Osteocyte (in vitro differentiated cells): ENCODE results near the gene NOS3. TPM values are rescaled to one million over a fixed set of nuclear protein-coding genes. Genes with fewer than 3 reads are reported as not detected.

Source experiments
- DNase-seq: peaks from one replicate; pipeline ENCODE4 v3.0.0; 2021; ENCODE audit warnings: mixed read lengths; ENCODE audit not compliant: unreplicated experiment; ENCODE audit errors: extremely low spot score
- H3K27ac Mint-ChIP-seq: one replicate; pipeline ENCODE4 v1.8.0; 2021; ENCODE audit warnings: mild to moderate bottlenecking, mixed read lengths; ENCODE audit not compliant: unreplicated experiment
- H3K27me3 Mint-ChIP-seq: one replicate; pipeline ENCODE4 v1.8.0; 2021; ENCODE audit warnings: mixed read lengths; ENCODE audit not compliant: unreplicated experiment
- H3K36me3 Mint-ChIP-seq: one replicate; pipeline ENCODE4 v1.8.0; 2021; ENCODE audit warnings: mixed read lengths; ENCODE audit not compliant: unreplicated experiment
- H3K4me1 Mint-ChIP-seq: one replicate; pipeline ENCODE4 v1.8.0; 2021; ENCODE audit warnings: mixed read lengths; ENCODE audit not compliant: unreplicated experiment
- H3K4me3 Mint-ChIP-seq: one replicate; pipeline ENCODE4 v1.8.0; 2021; ENCODE audit warnings: mild to moderate bottlenecking, moderate library complexity, mixed read lengths; ENCODE audit not compliant: unreplicated experiment
- H3K9me3 Mint-ChIP-seq: one replicate; pipeline ENCODE4 v1.8.0; 2021; ENCODE audit warnings: mixed read lengths; ENCODE audit not compliant: unreplicated experiment
- total RNA-seq: library from RNA; stranded (reverse); gene quantifications from 2 replicates; pipeline ENCODE4 v1.2.1, GENCODE V29; 2021
- TF ChIP-seq, protein P1 (sequence below): fragments of 200-600 bp; sonication (generic); IDR thresholded peaks from 2 replicates; pipeline ENCODE4 v1.5.0; 2021; ENCODE audit warnings: antibody characterized with exemption, mild to moderate bottlenecking, moderate library complexity

The NOS3 gene
- total RNA-seq, 1 donor from 2014 or later, result 0.73 TPM

GRCh38 chr7:151062399-151063211 lies 71.8 kb downstream of the NOS3 start:
- no peak for DNase-seq
- H3K4me3 Mint-ChIP-seq, result peak overlapping the region; percentile 89
- no peak overlapping the region for H3K27ac Mint-ChIP-seq
- H3K36me3 Mint-ChIP-seq, result peaks cover 6% of the 10 kb centered on the region
- peaks cover 42% of the 10 kb centered on the region for H3K4me1 Mint-ChIP-seq
- no peaks in the 10 kb centered on the region for H3K27me3 Mint-ChIP-seq
- no peaks in the 10 kb centered on the region for H3K9me3 Mint-ChIP-seq
- TF ChIP-seq, protein P1, sequence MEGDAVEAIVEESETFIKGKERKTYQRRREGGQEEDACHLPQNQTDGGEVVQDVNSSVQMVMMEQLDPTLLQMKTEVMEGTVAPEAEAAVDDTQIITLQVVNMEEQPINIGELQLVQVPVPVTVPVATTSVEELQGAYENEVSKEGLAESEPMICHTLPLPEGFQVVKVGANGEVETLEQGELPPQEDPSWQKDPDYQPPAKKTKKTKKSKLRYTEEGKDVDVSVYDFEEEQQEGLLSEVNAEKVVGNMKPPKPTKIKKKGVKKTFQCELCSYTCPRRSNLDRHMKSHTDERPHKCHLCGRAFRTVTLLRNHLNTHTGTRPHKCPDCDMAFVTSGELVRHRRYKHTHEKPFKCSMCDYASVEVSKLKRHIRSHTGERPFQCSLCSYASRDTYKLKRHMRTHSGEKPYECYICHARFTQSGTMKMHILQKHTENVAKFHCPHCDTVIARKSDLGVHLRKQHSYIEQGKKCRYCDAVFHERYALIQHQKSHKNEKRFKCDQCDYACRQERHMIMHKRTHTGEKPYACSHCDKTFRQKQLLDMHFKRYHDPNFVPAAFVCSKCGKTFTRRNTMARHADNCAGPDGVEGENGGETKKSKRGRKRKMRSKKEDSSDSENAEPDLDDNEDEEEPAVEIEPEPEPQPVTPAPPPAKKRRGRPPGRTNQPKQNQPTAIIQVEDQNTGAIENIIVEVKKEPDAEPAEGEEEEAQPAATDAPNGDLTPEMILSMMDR, result no peak

DNA sequence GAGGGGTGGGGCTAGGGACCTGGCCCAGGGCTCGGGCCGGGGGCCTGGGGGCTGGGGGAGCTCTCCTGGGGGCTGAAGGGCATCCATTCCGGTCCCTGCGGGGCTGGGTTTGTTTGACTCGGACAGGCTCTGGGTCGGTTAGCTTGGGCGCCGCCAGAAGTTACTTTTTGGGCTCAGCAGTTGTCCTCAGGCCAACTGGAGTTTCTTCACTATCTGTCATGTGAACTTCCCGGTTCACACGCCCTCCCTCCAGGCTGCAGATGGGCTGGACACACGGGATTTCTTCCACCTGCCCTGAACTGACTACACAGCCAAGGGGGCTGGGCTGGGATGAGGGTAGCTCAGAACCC lies 72.4 kb downstream of the NOS3 start:
- no peaks in the 10 kb centered on the region for H3K27me3 Mint-ChIP-seq
- TF ChIP-seq, protein P1, result no peak
- peak overlapping the region; percentile 40 for H3K4me3 Mint-ChIP-seq
- H3K9me3 Mint-ChIP-seq, result no peaks in the 10 kb centered on the region
- no peak for DNase-seq
- H3K36me3 Mint-ChIP-seq, result peaks cover 11% of the 10 kb centered on the region
- peaks cover 45% of the 10 kb centered on the region for H3K4me1 Mint-ChIP-seq
- peak overlapping the region; percentile 62 for H3K27ac Mint-ChIP-seq

Other genes starting within 250 kb of the NOS3 start
- not detected in 2 replicates for gene TMEM176B, start 190.7 kb upstream of the NOS3 start, total RNA-seq
- not detected in 2 replicates for gene TMEM176A, start 190.2 kb upstream of the NOS3 start, total RNA-seq
- not detected in 2 replicates for gene AOC1, start 138.5 kb upstream of the NOS3 start, total RNA-seq
- not detected in 2 replicates for gene KCNH2, start 12.7 kb upstream of the NOS3 start, total RNA-seq
- 0.11 and 0.39 TPM in 2 replicates for gene ATG9B, start 33.5 kb downstream of the NOS3 start, total RNA-seq
- gene ABCB8, start 37.4 kb downstream of the NOS3 start, total RNA-seq, result 38.1 and 39.7 TPM in 2 replicates
- 3.6 and 5.8 TPM in 2 replicates for gene ASIC3, start 57.5 kb downstream of the NOS3 start, total RNA-seq
- 18.8 and 23.7 TPM in 2 replicates for gene CDK5, start 66.9 kb downstream of the NOS3 start, total RNA-seq
- 289 and 297 TPM in 2 replicates for gene SLC4A2, start 68.6 kb downstream of the NOS3 start, total RNA-seq
- gene FASTK, start 89.8 kb downstream of the NOS3 start, total RNA-seq, result 101 and 104 TPM in 2 replicates
- 26.1 and 30.0 TPM in 2 replicates for gene TMUB1, start 92.5 kb downstream of the NOS3 start, total RNA-seq
- 131 and 135 TPM in 2 replicates for gene AGAP3, start 95.5 kb downstream of the NOS3 start, total RNA-seq
- gene GBX1, start 176.7 kb downstream of the NOS3 start, total RNA-seq, result not detected in 2 replicates
- gene ASB10, start 196.2 kb downstream of the NOS3 start, total RNA-seq, result not detected in 2 replicates
- 1.1 TPM in 1 of 2 replicates, not detected in the other for gene H2BK1, start 219.5 kb downstream of the NOS3 start, total RNA-seq
- gene ABCF2, start 236.2 kb downstream of the NOS3 start, total RNA-seq, result 43.9 and 47.5 TPM in 2 replicates
- gene CHPF2, start 241.5 kb downstream of the NOS3 start, total RNA-seq, result 89.5 and 93.2 TPM in 2 replicates